ENCODE data around the gene DAZAP2.

GRCh38 chr12:51195841-51196240 is 42.8 kb upstream of the DAZAP2 start:
- no peak for TF ChIP-seq EZH2 (IDR thresholded peaks at IDR 0.05; ENCODE audit: borderline replicate concordance, insufficient read depth, low read length, poor library complexity, severe bottlenecking)
- no peak for TF ChIP-seq CTCF (IDR thresholded peaks at IDR 0.05; ENCODE audit: poor library complexity, severe bottlenecking)

All from neural cell (in vitro differentiated cells).